ENCODE results near the gene SLITRK1. TPM values are rescaled to one million over a fixed set of nuclear protein-coding genes. Genes with fewer than 3 reads are reported as not detected.

Gene SLITRK1
- total and polyA plus RNA-seq, 2 donors (not counting 3 experiments of a cell fraction or from before 2014, with no cell fraction given): not detected

DNA sequence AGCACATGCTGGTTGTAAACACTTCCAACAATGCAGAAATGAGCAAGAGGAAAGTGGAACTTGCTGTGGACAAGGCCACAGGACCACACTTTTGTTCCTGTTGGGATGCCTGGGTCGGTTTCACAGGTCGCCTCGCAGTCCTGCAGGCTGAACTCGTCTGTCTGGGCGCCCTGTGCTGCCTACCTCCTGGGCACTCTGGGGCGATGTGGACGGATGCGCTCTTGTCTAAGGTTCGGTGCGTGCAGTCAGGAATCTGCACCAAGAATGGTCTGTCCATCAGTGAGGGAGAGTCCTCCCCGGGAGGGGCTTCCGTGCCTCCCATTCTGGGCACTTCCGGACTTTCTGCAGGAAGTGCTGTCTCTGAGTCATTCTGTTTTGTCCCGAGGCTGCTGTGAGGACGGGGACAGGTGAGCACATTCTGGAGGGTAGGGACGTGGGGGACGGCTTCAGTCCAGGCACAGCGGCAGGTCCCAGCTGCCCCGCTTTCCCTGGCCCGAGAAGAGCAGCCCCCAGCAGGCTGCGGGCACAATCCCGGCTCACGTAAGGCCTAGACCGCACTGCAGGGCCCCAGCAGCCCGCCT lies 24.1 kb upstream of the SLITRK1 start:
- H3K9me3 ChIP-seq (replicated peaks; ENCODE audit: control insufficient read depth, insufficient read depth, low read length): peaks cover 7% of the 10 kb centered on the region
- no peak for DNase-seq (ENCODE audit: low read depth, low spot score)
- BruUV-seq (replicated peaks): no TSS peak
- H3K4me2 ChIP-seq (ENCODE audit: insufficient read depth, low read length): no peak overlapping the region
- CTCF ChIA-PET: no interaction called here
- no peaks in the 10 kb centered on the region for H4K20me1 ChIP-seq (replicated peaks; ENCODE audit: control insufficient read depth, extremely low read depth, insufficient read depth, low read length)
- H3K36me3 ChIP-seq (ENCODE audit: control insufficient read depth in 2 of 2, extremely low read depth in 1 of 2, insufficient read depth in 2 of 2, low read length in 2 of 2): no peaks in the 10 kb centered on the region
- H3K9me1 ChIP-seq (replicated peaks; ENCODE audit: control insufficient read depth, extremely low read depth, insufficient read depth, low read length): no peaks in the 10 kb centered on the region
- POLR2A ChIA-PET: no interaction called here
- H3K27ac ChIP-seq (ENCODE audit: insufficient read depth, low read depth, low read length): no peak overlapping the region
- intact Hi-C loops (cut with micrococcal nuclease): no loop called here
- no peaks in the 10 kb centered on the region for H3K79me2 ChIP-seq (ENCODE audit: control insufficient read depth, insufficient read depth, low read length)
- no peak overlapping the region for H3K9ac ChIP-seq (replicated peaks; ENCODE audit: extremely low read depth, insufficient read depth, low read length)
- TF ChIP-seq GATA2 (IDR thresholded peaks at IDR 0.05; ENCODE audit: insufficient read depth, insufficient read length, low read depth, low read length) (no peak), POLR2AphosphoS5 (IDR thresholded peaks at IDR 0.05; ENCODE audit: insufficient read depth, low read depth, low read length) (no peak), POLR2A (IDR thresholded peaks at IDR 0.05; ENCODE audit: low read depth, low read length) (no peak), MYC (IDR thresholded peaks at IDR 0.05; ENCODE audit: low read depth, low read length) (no peak), JUN (IDR thresholded peaks at IDR 0.05; ENCODE audit: borderline replicate concordance, insufficient read depth, insufficient read length, low read depth) (no peak), EZH2 (IDR thresholded peaks at IDR 0.05; ENCODE audit: borderline replicate concordance, low read depth, low read length, severe bottlenecking) (no peak), FOS (IDR thresholded peaks at IDR 0.05; ENCODE audit: borderline replicate concordance, insufficient read depth, low read length) (no peak)
- TF ChIP-seq, protein P1, sequence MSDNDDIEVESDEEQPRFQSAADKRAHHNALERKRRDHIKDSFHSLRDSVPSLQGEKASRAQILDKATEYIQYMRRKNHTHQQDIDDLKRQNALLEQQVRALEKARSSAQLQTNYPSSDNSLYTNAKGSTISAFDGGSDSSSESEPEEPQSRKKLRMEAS (IDR thresholded peaks at IDR 0.05; ENCODE audit: insufficient read depth, insufficient read length): no peak
- TF ChIP-seq, protein P2, sequence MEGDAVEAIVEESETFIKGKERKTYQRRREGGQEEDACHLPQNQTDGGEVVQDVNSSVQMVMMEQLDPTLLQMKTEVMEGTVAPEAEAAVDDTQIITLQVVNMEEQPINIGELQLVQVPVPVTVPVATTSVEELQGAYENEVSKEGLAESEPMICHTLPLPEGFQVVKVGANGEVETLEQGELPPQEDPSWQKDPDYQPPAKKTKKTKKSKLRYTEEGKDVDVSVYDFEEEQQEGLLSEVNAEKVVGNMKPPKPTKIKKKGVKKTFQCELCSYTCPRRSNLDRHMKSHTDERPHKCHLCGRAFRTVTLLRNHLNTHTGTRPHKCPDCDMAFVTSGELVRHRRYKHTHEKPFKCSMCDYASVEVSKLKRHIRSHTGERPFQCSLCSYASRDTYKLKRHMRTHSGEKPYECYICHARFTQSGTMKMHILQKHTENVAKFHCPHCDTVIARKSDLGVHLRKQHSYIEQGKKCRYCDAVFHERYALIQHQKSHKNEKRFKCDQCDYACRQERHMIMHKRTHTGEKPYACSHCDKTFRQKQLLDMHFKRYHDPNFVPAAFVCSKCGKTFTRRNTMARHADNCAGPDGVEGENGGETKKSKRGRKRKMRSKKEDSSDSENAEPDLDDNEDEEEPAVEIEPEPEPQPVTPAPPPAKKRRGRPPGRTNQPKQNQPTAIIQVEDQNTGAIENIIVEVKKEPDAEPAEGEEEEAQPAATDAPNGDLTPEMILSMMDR (IDR thresholded peaks at IDR 0.05; ENCODE audit: extremely low read depth in 1 of 2, insufficient read depth in 1 of 2, low read depth in 1 of 2, low read length in 2 of 2): no peak
- no peaks in the 10 kb centered on the region for H3K4me1 ChIP-seq (ENCODE audit: control insufficient read depth, extremely low read depth, insufficient read depth, low read length)
- no peaks in the 10 kb centered on the region for H3K27me3 ChIP-seq (ENCODE audit: control insufficient read depth in 2 of 2, insufficient read depth in 2 of 2, low read length in 2 of 2)
- no peak overlapping the region for H2AFZ ChIP-seq (ENCODE audit: low read depth, low read length)
- no peak overlapping the region for H3K4me3 ChIP-seq (replicated peaks in 1 of 3; ENCODE audit: insufficient read depth in 1 of 3, low read depth in 1 of 3, low read length in 3 of 3)
- no peak for FAIRE-seq
- dilution Hi-C loops (cut with MboI; ENCODE audit: extremely low pct_ligation_motif_present, low sequenced_read_pairs): no loop called here

Measured in endothelial cell of umbilical vein (primary cell).